Choroid plexus epithelial cell (primary cell): Measurements from ENCODE around the gene HCN3.
"Not testable (repeated sequence)": the region's sequence is repeated elsewhere in the genome, so short reads cannot be mapped to it uniquely, and the experiment has no call there.

Experiments
- DNase-seq: peaks from one replicate; pipeline ENCODE4 v3.0.0-alpha.2; 2010; ENCODE audit warnings: low read depth
- H3K4me3 ChIP-seq: 2 replicates; pipeline ENCODE4 v1.5.1; 2011; ENCODE audit warnings: low read depth, mild to moderate bottlenecking, control low read depth, low read length, moderate library complexity
- CTCF ChIP-seq: conservative IDR thresholded peaks from 2 replicates; pipeline ENCODE4 v1.5.1; 2011; ENCODE audit warnings: low read depth, mild to moderate bottlenecking, control low read depth, inconsistent platforms, low read length, moderate library complexity

HCN3 gene

GRCh38 chr1:155326020-155326526 is 48.8 kb downstream of the HCN3 start:
- no peak for TF ChIP-seq CTCF
- no peak overlapping the region for H3K4me3 ChIP-seq
- no peak for DNase-seq

GRCh38 chr1:155326631-155327037 is 49.4 kb downstream of the HCN3 start:
- H3K4me3 ChIP-seq, result no peak overlapping the region
- DNase-seq, result no peak
- no peak for TF ChIP-seq CTCF

GRCh38 chr1:155327981-155328380 is 50.7 kb downstream of the HCN3 start:
- no peak for TF ChIP-seq CTCF
- no peak for DNase-seq
- H3K4me3 ChIP-seq, result no peak overlapping the region

- not testable (repeated sequence) for DNase-seq, H3K4me3 ChIP-seq
These were observed 51.6 kb downstream of the HCN3 start for GRCh38 chr1:155328856-155329255.

- no peak overlapping the region for H3K4me3 ChIP-seq
- no peak for DNase-seq
- no peak for TF ChIP-seq CTCF
These were observed 52.8 kb downstream of the HCN3 start for GRCh38 chr1:155329980-155330598.

- no peak for DNase-seq
- no peak for TF ChIP-seq CTCF
- no peak overlapping the region for H3K4me3 ChIP-seq
These were observed 57.7 kb downstream of the HCN3 start for GRCh38 chr1:155334962-155335361.
